ENCODE data around the gene SUGP1. TPM values are rescaled to one million over a fixed set of nuclear protein-coding genes. Genes with fewer than 3 reads are reported as not detected.
"Not testable (repeated sequence)": the region's sequence is repeated elsewhere in the genome, so short reads cannot be mapped to it uniquely, and the experiment has no call there.

Gene SUGP1, protein sequence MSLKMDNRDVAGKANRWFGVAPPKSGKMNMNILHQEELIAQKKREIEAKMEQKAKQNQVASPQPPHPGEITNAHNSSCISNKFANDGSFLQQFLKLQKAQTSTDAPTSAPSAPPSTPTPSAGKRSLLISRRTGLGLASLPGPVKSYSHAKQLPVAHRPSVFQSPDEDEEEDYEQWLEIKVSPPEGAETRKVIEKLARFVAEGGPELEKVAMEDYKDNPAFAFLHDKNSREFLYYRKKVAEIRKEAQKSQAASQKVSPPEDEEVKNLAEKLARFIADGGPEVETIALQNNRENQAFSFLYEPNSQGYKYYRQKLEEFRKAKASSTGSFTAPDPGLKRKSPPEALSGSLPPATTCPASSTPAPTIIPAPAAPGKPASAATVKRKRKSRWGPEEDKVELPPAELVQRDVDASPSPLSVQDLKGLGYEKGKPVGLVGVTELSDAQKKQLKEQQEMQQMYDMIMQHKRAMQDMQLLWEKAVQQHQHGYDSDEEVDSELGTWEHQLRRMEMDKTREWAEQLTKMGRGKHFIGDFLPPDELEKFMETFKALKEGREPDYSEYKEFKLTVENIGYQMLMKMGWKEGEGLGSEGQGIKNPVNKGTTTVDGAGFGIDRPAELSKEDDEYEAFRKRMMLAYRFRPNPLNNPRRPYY
- 32.0 TPM for total RNA-seq

DNA sequence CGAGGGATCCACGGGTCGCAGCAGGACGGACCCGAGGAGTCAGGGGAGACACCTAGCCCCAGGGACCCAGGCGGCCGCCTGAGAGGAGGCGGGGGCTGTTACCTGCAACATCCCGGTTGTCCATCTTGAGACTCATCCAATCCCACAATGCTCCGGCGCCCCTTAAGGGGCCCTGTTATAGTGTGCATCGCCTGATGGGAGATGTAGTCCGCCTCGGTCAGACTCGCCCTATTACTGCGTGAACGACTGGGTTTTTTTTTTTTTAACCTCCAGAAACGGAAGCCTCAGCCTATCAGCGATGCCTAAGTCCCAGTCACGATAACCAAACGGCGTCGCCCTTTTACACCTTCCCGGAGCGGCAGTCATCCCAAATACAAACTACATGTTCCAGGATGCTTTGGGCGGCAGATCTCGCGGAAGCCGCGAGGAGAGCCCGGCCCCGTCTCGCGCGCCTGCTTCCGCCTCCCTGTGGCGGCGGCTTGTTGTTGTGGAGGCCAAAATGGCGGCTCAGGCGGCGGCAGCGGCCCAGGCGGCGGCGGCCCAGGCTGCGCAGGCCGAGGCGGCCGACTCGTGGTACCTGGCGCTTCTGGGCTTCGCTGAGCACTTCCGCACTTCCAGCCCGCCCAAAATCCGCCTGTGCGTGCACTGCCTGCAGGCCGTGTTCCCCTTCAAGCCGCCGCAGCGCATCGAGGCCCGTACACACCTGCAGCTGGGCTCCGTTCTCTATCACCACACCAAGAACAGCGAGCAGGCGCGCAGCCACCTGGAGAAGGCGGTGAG lies at the start of gene SUGP1, which contains the start of gene MAU2:
TSS of gene SUGP1 (minus strand) at position 149 of the 780 bp plus-strand sequence. CDS start at position 136, 13 bp downstream.
TSS of gene MAU2 (plus strand) at position 469 of the 780 bp plus-strand sequence. CDS start at position 500, 31 bp downstream.
- DNase-seq (ENCODE audit: low read depth in 2 of 3, low spot score in 2 of 3), result peak; percentile 78 to 95 (median 93)

DNA sequence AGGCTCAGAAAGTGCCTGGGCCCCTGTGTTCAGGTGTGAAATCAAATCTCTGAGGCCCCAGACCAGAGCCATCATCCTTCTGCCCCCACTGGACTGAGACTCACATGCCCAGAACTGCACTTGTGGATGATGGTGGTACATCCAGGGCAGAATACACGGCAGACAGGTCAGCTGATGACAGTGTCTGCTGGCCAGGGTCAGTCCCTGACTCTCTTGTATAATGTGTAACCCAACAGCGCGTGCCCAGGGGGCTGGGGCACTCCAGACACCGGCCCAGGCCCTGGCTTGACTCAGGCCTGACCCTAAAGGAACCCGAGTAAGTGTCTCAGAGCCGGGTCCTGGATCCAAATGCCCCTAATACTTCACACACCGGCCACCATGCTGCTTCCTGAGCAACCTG lies 47.8 kb upstream of the SUGP1 start:
- DNase-seq (ENCODE audit: low read depth in 2 of 3, low spot score in 2 of 3), result no peak

DNA sequence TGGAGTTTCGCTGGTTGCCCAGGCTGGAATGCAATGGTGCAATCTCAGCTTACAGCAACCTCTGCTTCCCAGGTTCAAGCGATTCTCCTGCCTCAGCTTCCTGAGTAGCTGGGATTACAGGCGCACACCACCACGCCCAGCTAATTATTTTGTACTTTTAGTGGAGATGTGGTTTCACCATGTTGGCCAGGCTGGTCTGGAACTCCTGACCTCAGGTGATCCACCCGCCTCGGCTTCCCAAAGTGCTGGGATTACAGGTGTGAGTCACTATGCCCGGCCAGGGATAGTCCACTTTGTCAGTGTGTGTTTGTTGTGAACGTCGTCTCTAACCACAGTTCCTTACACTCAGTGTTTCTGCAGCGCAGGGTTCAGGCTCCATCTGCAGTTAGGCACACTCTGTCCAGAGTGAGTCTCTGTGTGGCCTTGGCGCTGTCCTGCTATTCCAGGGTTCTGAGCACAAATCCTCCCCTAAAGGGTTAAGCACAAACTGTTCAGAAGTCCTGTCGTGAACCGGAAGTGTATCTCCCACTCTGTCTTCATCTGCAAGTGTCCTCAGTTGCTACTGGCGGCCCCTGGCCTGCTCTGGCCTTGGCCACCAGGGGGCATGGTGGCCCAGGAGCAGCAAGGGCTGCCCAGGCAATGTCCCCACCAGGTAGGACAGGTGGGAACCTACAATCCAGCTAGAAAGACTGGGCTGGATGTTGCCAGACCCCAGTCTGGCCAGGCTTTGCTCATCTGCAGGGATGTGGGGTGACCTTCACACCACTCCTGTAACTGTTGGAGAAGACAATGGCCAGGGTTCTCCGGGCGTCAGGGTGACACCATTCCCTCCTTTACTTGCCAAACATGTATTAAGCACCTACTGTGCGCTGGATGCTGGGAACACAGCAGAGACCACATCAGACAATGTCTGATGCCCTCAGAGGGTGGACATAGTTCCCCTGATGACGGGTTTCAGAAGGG lies 46.4 kb upstream of the SUGP1 start:
- DNase-seq (ENCODE audit: low read depth in 2 of 3, low spot score in 2 of 3), result peak; percentile 54 to 59 (median 57)

DNA sequence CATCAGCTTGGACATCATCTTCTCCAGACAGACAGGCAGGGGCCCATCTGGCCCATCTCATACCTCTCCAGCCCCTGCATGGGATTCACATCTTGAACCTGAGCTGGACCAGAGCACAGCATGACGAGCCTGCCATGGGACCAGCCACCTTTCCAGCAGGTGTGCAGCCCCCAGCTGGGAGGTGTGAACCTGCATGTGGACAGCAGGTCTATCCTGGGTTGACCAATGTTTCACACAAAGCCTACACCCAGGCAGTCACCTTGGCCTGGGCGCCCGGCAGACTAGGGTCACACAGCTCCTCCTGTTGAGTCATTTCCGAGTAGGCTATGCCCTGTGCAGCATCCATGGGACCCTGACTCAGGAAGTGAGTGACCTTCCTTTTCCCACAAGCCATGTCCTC lies 41.8 kb upstream of the SUGP1 start:
- no peak for DNase-seq (ENCODE audit: low read depth in 2 of 3, low spot score in 2 of 3)

DNA sequence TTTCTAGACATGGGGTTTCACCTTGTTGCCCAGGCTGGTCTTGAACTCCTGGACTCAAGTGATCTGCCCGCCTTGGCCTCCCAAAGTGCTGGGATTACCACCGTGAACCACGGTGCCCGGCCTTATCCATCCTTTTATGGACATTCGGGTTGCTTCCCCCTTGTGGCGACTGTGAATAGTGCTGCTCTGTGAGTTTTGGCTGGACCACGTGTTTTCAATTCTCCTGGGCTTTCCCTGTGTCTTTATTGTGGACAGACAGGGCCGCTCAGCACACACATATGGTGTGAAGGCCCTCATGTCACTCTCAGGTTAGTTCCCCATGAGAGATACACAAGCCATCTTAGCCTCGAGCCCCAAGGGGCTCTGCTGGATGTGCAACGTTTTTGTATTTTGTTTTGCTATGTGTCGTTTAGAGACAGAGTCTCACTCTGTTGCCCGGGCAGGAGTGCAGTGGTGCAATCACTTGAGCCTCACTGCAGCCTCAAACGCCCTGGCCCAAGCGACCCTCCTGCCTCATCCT lies 40.8 kb upstream of the SUGP1 start:
- DNase-seq (ENCODE audit: low read depth in 2 of 3, low spot score in 2 of 3), result peak; percentile 53 to 84 (median 80)

DNA sequence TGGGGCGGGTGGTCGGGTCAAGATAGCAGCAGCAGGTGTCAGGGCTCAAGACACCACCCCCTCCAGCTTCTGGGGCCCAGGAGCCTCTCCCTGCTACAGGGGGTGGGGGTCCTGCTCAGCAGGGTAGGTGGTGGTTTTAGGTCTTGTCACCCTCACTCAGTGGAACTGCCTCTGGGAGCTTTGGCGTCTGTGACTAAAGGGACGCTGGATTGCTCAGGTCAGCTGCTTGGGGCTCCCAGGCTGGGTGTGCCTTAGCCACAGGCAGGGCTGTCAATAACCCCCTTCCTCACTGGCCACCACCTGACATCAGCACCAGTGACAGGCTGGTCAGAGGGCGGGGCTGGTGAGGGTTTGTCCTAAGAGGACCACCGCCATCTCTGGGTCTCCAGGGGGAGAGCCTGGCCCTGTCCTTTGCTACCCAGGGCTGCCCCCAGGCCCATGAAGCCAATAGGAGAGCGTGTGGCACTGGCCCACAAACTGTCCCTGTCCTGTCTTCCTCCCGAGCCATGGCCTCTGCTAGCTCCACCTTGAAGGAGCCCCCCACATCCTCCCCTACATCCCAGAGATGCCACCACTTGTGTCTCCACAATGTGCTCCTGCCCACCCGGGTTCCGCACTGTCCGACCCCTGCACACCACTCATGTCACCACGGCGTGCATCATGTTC lies 36.7 kb upstream of the SUGP1 start:
- DNase-seq (ENCODE audit: low read depth in 2 of 3, low spot score in 2 of 3), result no peak

DNA sequence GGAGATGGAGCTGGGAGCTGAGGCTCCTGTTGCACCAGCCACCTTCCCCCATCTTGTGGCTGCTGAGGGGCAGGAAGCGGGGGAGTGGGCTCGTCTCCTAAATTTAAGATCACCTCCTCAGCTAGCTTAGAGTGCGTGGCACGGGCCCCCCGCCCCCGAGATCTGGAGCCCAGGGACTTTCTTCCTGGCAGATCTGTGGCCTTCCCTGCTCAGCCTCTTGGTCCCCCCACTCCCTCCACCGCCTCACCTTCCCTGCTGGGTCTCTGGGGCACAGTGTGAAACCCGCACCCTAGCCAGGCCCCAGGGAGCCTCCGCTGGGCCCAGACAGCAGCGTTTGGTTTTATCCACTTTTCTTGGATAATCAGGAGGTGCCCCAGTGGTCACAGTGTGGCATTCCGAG lies 36.2 kb upstream of the SUGP1 start:
- DNase-seq (ENCODE audit: low read depth in 2 of 3, low spot score in 2 of 3), result no peak

DNA sequence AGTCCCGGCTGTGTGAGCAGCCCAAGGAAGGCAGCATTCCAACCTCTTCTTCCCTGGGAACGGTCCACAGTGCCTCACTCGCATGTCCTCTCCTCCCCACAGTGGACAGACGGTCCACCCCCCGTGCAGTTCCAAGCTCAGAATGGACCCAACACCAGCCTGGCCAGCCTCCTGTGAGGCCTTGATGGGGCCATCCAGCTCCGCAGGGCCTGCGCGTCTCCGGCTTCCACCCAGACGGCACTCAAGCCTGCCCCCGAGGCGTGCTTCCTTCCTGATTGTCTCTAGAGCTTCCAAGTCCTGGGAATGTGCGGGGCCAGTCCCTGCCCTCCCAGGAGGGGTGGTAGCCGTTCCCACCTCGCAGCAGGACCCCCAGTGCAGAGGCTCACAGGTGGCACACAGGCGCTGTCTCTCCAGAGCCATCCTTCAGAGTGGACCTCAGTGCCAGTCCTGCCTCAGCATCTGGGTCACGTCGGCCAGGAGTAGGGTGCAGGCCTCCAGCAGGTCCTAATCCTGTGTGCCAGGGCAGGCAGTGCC lies 35.4 kb upstream of the SUGP1 start:
- no peak for DNase-seq (ENCODE audit: low read depth in 2 of 3, low spot score in 2 of 3)

DNA sequence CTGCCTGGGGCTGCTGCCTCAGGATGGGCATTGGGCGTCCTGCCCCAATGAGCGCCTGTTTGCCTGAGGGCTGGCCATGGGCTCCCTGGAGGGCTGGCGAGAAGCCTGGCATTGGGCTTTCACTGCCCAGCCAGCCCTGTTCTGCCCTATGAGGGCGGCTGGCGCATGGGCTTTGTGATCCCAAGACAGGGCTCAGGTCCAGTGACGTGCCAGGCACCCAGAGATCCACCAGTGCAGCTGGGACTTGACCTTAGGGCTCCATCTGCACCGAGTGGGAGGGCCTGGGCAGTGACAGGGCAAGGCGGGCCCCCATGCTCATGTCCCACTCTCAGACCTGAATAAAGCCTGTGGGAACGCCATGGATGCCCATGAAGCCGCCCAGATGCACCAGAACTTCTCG lies 34.6 kb upstream of the SUGP1 start:
- DNase-seq (ENCODE audit: low read depth in 2 of 3, low spot score in 2 of 3), result no peak

DNA sequence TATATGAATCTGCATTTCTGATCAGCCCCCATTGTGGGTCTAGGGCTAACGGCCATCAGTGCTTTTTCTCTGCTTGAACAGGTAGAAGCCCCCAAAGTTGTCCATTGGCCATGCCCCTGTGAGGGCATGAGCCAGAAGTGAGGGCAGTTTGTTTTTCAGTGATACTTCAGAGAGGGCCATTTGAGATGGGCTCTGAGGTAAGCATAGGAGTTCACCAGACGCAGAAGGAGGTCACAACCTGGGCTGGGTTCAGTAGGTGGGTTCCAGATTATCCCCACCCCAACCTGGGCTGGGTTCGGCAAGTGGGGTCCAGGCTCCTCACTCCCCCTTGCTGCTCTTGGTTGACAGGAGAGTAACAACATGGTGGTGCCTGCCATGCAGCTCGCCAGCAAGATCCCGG lies 33.7 kb upstream of the SUGP1 start:
- no peak for DNase-seq (ENCODE audit: low read depth in 2 of 3, low spot score in 2 of 3)

DNA sequence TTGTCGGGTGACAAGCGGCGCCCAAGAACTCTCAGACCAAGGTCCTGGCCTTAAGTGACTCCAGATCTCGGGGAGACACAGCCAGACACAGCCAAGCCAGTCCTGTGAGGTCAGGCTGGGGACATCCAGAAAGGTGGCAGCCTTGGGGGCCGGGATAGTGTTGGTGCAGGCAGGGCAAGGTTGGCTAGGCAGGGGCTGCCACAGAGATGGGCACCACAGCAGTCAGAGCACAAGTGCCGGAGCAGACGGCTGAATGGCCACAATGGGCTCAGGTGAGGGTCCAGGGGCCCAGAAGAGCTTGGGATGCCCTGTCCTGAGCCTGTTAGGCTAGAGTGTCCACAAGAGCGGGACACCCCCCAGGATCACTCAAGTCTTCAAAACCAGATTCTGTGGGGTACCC lies 32.5 kb upstream of the SUGP1 start:
- no peak for DNase-seq (ENCODE audit: low read depth in 2 of 3, low spot score in 2 of 3)

DNA sequence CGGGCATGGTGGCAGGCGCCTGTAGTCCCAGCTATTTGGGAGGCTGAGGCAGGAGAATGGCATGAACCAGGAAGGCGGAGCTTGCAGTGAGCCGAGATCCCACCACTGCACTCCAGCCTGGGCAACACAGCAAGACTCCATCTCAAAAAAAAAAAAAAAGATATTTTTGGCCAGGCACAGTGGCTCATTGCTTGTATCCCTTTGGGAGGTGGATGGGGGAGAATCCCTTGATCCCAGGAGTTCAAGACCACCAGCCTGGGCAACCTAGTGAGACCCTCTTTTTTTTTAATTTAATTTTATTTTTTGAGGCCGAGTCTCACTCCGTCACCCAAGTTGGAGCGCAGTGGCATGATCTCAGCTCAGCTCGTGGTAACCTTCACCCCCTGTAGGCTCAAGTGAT lies 30.4 kb upstream of the SUGP1 start:
- DNase-seq (ENCODE audit: low read depth in 2 of 3, low spot score in 2 of 3), result not testable (repeated sequence)

DNA sequence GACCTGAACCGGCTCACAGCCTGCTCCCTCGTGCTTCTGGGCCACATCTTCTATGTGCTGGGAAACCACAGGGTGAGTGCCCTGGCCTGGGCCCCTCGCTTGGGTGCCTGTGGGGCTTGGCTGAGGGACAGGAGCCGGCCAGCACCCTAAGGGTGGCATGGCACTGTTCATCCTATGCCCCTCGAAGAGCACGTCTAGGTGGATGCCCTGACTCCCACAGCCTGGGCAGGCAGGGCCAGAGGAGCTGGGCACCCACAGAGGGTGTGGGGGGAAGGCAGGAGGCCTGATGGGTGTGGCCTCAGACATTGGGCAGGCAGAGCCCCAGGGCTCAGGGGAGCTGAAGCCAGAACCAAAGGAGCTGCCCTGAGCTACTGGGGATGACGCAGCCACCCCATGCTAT lies 29.1 kb upstream of the SUGP1 start:
- DNase-seq (ENCODE audit: low read depth in 2 of 3, low spot score in 2 of 3), result no peak

DNA sequence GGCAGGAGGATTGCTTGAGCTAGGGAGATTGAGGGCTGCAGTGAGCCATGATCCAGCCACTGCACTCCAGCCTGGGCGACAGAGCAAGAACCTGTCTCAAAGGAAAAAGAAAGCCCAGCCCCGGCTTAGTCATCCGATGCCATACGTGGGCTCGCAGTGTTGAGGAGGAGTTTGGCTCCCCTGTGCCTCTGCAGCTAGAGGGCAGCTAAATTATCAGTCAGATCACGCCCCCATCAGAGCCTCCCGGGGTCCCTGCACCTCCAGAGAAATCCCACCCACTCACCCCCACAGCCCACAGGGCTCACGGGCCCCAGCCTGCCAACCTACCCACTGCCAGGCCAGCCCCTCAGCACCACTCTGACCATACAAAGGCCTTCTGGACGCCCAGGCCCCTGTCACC lies 28.0 kb upstream of the SUGP1 start:
- DNase-seq (ENCODE audit: low read depth in 2 of 3, low spot score in 2 of 3), result no peak

DNA sequence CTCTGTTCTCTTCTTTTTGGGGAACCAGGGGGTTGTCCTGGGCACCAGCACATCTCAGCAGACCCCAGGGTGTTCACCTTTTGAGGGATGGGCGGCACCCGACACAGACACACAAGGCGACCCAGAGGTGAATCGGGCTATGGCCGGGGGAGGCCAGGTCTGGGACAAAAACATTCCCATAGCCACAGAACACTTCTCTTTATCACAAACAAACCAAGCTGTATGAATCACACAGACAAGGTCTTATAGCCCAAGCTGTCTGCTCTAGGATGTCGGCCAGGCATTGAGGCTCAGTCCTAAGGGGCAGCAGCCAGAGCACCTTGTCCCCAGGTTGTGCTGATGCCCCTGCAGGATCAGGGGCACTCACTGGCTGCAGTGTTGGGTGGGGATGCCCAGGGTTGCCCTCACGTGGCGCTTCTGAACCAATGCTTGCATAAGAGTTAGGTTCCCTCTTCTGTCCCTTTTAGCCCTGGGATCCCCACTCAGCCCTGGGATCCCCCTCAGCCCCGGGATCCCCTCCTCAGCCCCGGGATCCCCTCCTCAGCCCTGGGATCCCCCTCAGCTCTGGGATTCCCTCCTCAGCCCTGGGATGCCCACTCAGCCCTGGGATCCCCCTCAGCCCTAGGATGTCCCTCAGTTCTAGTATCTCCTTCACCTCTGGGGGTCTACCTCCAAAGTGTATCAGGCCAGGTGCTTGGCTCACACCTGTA lies 27.2 kb upstream of the SUGP1 start:
- no peak for DNase-seq (ENCODE audit: low read depth in 2 of 3, low spot score in 2 of 3)

DNA sequence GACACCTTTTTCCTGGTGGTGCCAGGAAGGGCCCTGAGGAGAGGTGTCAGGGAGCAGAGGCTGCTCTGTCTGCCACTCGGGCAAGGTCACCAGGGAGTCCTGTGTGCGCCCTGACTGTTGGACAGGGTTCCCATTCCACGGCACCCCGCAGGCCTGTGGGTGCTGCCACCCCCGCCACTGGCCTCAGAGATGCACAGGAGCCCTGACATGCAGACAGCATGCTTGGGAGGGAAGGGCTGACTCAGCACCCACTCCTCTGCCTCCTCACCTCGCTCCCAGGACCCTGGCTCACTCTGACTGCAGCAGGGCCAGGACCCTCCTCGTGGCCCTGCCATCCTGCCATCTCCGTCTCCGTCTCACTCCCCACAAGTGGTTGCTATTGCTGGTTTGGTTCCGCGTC lies 25.7 kb upstream of the SUGP1 start:
- DNase-seq (ENCODE audit: low read depth in 2 of 3, low spot score in 2 of 3), result no peak

DNA sequence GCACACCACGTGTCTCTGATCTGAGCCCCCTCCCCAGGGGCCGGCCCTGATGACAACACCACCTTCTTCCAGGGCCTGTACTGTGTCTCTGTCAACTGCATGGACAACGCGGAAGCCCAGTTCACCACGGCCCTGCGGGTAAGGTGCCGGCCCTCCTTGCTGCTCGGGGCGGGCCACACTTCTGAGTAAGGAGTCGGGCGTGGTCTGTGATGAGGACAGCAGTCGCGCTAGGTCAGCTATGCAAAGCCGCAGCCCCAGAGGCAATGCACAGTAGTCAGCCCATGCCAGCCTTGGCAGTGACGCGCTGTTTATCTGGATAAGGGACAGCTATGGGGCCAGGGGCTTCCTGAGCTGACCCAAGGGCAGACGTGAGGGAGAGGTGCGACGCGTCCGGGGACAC lies 24.9 kb upstream of the SUGP1 start:
- no peak for DNase-seq (ENCODE audit: low read depth in 2 of 3, low spot score in 2 of 3)

DNA sequence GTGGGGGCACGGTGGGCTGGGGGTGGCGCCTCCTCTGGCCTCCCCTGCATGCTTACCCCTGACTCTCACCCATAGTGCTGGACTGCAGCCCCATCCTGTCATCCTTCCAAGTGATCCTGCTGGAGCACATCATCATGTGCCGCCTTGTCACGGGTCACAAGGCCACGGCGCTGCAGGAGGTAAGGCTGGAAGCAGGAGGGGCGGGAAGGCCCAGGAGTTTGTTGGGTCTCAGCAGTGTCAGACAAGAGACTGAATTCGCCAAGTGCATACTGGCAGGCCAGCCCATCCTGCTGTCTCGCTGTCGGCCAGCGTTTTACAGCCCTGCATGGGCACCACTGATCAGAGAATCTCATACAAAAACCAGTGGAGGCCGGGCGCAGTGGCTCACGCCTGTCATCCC lies 23.5 kb upstream of the SUGP1 start:
- DNase-seq (ENCODE audit: low read depth in 2 of 3, low spot score in 2 of 3), result no peak

DNA sequence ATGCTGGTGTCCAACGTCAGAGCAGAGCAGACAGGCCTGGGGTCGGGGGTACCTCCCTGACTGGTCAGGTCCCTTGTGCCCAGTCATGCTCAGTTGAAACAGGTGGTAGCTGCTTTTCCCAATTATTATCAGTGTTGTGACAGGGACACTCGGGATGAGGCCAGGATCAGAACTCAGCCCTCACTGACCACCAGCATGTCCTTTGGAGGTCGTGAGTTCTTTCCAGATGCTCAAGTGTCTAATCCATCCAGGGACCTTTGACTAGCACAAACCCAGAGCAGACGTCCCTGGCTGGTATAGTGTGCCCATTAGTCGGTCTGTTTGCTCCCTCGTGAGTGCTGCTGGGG lies 22.7 kb upstream of the SUGP1 start:
- DNase-seq (ENCODE audit: low read depth in 2 of 3, low spot score in 2 of 3), result no peak
